Left renal pelvis (tissue), 4 donors: ENCODE data around the gene BCL2L11. TPM values are rescaled to one million over a fixed set of nuclear protein-coding genes. Genes with fewer than 3 reads are reported as not detected.

Experiments
- DNase-seq, 4 donors: peaks; one replicate each; pipeline ENCODE4 v3.0.0-alpha.2; 2013; ENCODE audit warnings: low read depth in 4 of 4, low spot score in 3 of 4
- polyA plus RNA-seq, 4 donors: library from polyadenylated mRNA; unstranded; fragments of 120-200 nt; gene quantifications; one replicate each; pipeline ENCODE4 v1.2.1, GENCODE V29; 2013; ENCODE audit not compliant: insufficient read length in 4 of 4

Gene BCL2L11
- polyA plus RNA-seq, 4 donors, result 14.6 to 21.4 (median 18.5) TPM

DNA sequence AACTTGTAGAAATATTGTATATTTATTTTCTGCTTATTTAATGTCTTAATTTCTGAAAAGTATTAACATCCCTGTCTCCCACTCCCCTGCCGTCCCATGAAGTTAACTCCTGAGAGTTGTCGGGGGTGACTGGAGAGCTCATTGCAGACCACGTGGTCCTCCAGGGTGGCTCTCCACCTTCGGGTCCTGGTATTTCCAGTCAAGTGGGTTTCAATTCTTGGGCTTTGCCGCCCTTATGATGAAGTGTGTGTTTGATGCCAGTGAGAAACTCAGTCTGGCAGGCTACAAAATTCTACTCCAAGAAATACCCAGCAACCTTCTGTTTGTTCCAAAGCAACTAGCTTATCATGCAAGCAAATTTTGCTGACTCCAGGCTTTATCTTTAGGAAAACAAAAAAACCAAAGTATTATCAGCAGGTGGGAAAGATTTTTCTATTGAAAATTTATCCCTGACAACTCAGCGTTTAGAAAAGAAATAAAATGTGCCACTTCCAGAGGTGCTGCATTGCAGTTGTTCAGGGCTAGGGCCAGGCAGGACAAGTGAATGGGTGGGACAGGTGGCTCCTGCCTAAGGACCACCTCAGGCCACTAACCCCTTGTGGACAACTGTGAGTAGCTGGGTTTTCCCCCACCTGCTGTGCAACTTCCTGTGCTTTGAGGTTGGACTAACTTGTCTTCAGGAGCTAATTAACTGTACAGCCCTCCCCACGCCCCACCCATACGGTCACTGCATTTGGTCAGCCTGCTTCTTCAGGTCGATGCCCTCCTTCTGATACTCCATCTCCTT is 46.6 kb downstream of the BCL2L11 start:
- DNase-seq, result no peak

DNA sequence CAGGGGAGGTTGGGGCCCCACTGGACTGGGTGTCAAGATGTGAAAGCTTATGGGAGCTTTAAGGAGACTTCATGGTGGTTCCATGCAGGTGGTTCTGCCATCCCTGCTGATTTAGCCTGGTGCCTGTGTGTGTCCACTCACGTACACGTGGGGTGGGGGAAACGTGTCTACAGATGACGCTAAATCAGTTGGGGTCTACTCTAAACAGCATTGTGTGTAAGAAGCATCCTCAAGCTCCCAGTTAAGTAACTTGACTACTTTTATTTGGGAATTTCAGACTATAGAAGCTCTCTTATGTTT is 47.1 kb downstream of the BCL2L11 start:
- no peak for DNase-seq

DNA sequence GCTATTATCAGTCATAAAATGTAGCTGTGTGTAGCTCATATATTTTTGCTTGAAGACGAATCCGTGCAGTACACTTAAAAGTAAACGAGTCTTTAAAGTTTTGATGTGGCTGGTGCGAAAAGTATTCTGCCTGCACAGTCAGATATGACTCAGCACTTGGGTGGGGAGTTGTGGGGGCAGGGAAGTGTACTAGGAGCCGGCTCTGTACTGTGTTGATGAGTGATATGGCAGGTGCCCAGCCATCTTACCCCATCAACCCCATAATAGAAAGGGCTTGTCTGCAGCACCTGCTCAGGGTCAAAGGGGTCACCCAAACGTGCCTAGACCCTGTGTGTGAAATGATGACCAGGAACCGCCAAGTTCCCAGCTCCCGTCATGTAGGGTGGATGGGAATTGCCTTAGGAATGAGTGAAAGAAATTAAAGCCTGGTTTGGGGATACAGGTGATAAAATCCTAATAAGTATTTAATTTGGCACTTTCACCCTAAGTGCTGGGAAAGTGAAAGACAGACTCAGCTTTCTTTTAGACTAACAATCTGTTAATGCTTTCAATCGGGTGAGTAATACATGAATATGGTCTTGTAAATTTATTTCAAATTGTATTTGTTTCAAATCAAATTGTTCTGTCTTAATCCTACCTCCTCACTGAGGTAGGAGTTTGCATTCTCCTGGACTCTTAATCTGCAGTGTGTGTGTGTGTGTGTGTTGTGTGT is 48.0 kb downstream of the BCL2L11 start:
- no peak for DNase-seq

DNA sequence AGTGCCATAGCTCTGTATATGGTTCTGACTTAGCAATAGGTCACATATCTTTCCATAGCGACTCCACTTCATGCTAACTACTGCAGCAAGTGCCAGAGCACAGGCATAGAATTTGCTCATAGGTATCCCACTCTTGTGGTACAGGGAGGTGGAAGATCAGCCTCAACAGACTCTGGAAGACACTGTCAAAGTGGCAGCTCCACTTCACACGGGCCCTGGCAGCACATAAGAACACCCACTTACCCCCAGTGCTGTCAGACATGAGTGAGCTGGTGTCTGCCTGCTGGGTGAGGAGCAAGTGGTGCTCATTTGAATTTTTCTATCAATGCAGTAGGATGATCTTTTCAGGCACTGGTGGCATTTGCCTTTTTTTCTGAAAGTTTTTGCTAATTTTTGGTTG is 48.6 kb downstream of the BCL2L11 start:
- no peak for DNase-seq

DNA sequence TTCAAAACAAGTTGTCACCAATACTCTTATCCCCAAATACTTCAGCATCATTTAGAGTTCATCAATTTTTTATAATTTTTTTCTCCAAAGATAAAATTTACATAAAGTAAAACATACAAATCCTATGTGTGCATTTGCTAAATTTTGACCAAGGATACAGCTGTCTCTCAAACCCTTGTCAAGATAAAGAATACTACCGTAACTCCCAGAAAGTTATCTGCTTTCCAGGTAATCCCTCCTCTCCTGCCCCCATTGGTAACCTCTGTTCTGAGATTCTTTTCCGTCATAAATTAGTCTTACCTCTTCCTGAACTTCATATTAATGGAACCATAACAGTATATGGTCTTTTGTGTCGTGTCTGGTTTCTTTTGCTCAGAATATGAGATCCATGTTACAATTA is 49.2 kb downstream of the BCL2L11 start:
- no peak for DNase-seq

DNA sequence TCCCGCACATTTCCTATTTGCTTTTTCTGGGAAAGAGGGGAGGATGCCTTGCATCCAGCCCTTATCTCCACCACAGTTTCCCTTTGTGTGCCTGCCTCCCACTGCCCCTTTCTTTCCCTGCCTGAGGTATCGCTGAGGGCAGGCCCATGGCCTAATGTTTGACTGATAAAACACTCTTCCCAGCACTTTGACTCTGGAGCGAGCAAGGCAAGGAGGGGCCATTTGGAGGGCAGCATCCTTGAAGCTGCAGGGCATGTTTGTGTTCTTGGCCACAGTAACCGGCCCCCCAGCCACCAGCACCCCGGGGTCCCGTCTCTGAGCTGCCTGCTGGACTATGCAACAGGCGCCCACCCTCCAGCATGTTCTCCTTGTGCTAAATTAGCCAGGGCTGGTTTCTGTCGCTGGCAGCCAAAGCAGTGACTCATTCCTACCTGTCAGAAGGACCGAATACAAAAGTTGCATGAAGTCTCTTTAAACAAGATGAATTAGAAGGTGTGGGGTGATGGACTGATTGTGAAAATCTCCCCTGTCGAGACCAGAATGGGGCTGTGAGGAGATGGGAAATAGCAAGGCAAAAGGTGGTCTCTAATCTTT is 50.7 kb downstream of the BCL2L11 start:
- no peak for DNase-seq

DNA sequence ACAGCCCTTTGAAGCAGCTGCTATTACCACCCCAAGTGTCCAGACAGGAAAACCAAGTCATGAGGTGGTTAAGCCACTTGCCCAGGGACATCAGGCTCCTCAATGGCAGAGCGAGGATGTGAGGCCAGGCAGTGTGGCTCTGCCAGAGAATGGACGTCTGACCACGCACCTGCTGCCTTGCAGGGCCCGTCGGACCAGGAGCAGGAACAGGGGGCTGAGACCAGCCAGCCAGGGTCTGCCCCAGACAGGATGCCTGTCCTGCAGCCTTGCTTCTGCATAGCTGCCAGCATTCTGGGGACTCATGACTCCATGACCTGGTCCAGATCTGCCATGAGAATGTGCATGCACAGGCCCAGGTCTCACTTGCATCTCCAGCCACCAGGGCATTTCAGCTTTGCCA is 52.0 kb downstream of the BCL2L11 start:
- DNase-seq, result no peak

DNA sequence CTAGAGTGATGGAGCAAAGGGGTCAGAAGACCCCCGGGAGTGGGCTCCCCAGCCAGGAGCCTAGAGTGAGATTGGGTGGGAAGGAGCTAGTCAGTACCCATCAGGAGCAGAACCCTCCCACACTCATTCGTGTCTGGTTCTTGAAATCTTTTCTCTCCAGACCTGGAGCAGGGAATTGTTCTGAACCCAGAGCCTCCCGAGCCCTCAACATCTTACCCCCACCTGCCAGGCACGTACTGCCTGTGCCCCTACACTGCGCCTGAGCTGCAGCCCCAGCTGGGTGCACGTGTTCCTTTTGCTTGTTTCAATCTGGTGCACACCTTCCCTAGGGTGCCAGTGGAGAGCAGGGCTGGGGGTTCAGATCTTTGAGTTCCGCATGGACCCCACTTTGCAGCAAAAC is 52.6 kb downstream of the BCL2L11 start:
- no peak for DNase-seq

DNA sequence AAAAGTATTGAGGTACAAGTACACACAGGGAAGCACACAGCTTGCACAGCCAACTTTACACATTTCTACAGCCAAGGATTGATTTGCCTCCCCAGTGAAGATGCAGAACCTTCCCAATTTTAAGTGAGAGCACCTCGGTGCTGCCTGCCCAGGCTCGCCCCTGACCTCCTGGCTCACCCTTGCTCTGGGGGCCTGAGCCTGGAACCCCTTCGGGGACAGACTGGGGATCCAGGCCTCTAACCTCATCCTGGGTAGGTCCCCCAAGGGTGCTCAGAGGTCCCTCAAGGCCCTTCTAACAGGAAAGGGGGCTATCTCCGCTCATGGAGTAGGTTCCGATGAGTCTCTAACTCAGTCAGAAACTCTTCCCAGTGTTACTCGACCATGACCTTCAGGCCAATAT is 53.1 kb downstream of the BCL2L11 start:
- DNase-seq, result no peak

DNA sequence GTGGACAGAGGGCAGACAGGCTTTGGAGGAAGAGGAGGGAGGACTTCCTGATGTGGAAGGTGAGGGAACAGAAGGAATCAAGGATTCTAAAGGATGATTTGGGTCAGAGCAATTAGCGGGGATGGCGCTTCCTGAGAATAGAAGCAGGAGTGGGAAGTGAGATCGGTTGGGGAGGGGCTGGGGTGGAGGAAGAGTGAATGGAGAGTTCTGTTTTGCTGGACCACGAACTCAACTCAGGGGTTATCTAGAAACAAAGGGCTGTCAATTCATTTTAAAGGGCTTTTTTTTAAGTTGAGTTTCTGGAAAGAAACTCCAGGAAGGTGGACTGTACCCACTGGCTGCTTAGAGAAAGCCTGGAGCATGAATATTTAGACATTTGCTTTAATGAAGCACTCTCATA is 54.9 kb downstream of the BCL2L11 start:
- DNase-seq, result no peak

DNA sequence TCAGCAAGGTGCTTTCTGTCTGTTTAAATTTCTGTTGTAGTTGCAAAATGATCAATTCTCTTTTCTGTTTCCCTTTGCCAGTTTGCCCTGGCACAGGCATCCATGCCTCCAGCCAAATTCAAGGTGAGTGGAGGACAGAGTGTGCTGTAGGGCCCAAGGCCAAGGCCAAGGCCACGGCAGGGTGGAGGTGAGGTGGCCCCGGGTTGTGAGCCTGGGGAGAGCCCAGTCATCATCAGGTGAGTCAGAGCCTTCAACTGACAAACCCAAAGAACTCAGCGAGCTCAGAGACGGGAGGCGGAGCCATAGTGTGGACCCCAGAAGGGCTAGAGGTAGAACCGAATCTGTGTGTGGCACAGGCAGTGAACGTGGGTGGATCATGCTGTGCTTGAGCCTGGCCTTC is 55.7 kb downstream of the BCL2L11 start:
- no peak for DNase-seq

DNA sequence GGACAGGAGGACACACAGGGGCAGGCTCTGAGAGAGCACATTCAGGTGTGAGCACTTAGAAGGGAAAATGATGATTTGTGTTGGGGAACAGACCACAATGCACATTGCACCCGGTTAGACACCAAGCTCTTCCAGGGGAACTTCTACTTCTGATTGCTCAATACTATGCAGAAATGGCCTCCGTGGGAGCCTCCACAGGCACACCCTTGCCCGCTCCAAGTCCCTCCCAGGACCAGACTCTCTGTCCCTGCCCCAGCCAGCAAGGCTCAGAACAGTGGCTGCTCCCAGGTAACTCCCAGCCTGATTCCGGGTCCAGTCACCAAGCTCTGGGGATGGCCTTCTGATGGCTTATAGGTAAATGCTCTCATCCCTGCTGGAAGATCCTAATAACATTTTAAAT is 56.2 kb downstream of the BCL2L11 start:
- no peak for DNase-seq

DNA sequence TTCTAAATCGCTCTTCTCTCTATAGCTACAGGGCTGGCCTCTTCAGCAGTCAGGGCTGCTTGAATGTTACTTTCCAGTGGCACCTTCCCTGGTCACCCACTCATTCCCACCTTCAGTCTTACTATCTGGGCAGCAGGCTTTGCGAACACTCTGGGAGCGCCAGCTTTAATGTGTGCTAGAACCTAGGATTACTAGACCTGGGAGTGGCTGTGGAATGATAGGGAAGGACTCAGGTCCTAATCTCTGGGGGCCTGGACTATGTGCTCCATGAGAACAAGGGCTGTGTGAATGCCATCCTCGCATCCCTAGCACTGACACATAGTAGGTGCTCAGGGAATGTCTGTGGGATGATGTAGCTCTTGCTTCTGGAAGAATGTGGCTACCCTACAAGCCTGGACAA is 57.6 kb downstream of the BCL2L11 start:
- no peak for DNase-seq

DNA sequence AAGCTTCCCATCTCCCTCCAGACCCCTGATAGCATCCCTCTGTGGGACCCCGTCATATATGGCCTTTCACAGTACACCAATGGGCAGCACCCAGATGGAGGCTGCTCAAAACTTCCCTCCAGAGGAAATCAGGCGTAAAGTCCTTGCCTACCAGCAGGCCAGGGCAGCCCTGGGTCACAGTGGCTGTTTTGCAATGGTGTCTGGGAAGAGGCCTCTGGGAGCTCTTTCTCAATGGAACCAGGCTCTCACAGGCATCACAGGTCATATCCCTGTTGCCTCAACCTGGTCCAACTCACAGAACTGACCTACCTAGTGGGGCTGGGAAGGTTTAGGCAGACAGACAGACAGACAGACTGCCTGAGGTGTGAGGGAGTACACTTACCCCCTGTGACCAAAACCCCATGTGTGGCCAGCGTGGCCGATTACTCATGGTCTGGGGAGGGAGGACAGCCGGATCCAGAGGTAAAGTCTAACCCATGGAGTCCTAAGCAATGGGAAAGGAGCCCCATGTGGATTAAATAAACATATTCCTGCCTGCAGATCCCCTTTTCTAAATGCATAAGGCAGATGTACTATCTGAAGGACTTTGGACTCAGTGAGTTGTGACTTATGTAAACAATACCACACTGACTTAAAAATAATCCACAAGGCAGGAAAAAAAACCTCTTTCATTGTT is 58.2 kb downstream of the BCL2L11 start:
- DNase-seq, result no peak

DNA sequence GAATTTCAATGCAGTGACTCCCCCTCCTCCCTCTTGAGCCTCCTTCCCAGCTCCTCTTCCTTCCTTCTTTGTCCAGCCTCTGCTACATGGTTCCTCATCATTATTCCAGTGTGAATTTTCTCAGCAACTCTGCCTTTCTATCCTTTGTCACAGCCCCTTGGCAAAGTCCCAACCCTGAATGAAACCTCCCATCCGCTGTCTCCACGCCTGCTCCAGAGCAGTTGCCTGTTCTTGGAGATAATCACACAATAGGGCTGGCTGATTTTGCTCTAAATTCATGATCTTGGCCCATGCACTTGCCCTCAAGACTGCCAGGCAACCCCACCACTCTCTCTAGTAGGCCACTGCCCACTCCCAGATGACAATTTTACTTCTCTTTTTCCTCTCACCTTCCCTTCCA is 61.4 kb downstream of the BCL2L11 start:
- no peak for DNase-seq

DNA sequence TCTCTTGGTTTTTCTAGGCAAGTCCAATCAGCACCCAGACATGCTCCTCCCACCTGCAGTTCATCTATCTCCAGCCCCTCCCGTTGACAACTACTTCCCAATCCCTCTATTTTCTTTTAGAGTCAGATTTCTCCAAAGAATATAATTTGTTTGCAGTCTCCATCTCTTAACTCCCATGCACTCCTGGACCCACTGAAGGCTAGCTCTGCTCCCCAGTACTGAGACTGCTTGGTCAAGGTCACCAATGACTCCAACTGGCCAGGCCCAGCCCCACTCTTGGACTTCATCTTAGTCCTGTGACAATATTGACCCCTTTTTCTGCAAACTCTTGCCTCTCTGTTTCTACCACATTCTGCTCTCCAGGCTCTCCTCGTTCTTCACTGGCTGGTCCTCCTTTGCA is 62.0 kb downstream of the BCL2L11 start:
- DNase-seq, result no peak

DNA sequence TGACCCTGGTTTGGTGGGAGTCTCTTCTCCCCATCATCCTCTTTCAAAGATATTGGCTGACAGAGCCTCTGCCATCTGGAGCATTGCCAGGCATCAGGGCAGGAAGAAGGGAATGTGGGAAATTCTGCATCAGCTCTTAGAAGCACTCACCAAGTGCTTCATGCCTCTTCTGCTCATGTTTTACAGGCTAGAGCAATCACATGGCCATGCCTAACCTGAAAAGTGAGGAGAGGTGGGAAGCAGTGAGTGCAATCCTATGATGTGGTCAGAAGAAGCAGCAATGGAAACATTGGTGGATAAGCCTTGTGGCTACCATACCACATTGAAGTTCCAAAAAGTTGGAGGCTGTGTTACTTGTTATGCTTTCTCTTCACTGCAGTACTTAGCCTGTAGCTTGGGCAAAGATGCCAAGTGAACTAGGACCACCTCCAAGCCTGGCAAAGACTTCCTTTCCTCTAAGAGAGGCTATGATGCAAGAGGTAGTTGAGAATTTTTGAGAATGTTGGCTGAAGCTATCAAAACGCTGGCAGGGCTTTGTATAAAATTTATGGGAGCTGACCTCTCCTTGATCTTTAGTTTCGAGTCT is 64.1 kb downstream of the BCL2L11 start:
- DNase-seq, result no peak

DNA sequence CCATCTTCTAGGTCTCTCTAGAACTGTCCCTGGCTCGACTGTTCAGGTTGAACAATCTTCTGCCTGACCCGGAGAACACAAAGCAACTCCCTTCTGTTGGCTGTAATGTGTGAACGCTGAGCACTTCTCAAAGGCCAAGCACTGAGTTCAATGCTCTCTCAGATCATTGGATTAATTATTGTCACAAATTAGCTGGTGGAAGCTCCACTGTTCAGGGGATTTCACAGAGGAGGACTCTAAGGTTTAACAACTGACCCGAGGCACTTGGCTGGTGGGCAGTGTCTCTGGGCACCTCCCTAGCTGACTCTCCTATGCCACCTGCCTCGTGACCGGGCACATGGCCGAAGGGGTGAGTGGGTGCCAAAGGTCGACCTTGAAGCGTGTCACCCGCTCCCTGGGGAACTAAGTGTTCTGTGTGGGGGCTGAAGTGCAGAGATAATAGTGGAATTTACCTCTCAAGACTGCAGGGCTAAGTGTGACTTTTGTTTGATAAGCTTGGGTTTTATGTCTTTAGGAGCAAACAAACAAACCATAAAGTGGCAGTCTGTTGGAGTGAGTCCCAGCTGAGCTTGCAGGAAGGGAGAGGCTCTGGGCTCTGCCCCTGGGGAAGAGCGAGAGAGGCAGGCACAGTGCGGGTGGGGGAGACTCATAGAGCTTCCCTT is 64.8 kb downstream of the BCL2L11 start:
- no peak for DNase-seq

DNA sequence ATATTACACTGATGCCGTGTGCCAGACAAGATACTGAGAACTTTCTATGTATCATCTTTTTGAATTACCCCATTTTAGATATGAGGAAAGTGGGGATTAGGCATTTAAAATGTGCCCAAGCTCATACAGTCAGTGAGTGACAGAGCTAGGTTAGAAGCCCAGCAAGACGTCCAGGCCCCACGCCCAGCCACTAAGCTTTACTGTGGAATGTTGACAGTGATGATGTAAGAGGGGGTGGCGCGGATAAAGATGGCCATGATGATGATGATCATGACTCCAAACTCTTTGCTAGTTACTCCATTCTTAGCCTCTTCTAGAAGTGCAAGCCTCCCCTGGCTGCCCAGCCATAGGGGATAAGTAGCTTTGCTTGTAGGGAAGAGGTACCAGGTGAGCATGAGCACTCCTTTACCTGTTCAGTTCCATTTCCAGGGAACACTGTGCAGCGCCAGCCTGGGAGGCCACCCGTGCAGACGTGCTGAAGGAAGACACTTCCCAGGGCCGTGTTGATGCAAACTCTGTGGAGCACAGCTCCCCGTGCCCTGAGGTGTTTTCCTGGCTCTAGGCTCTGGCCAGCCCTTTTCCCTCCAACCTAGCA is 65.5 kb downstream of the BCL2L11 start:
- no peak for DNase-seq

DNA sequence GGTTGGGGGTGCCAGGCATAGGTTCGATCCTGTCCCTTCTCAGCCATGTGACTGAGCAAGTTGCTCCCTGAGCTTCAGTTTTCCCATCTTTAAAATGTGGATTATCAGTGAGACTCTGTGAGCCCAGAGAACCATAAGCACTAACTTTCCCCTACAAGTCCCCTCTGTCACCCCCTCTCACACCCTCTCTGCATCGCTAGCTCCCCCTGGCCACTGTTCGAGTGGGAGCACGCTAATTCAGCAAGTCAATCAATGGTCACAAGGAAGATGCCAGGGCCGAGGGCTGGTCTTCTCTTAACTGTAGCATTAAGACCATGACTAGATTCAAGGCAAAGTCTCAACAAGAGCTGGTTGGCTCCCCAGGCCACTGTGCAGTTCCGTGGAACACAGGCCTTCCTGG is 66.2 kb downstream of the BCL2L11 start:
- DNase-seq, result no peak
